ENCODE data around the gene CTDP1. TPM values are rescaled to one million over a fixed set of nuclear protein-coding genes. Genes with fewer than 3 reads are reported as not detected.

Gene CTDP1
- total RNA-seq, 1 donor from 2014 or later, result 23.3 TPM

DNA sequence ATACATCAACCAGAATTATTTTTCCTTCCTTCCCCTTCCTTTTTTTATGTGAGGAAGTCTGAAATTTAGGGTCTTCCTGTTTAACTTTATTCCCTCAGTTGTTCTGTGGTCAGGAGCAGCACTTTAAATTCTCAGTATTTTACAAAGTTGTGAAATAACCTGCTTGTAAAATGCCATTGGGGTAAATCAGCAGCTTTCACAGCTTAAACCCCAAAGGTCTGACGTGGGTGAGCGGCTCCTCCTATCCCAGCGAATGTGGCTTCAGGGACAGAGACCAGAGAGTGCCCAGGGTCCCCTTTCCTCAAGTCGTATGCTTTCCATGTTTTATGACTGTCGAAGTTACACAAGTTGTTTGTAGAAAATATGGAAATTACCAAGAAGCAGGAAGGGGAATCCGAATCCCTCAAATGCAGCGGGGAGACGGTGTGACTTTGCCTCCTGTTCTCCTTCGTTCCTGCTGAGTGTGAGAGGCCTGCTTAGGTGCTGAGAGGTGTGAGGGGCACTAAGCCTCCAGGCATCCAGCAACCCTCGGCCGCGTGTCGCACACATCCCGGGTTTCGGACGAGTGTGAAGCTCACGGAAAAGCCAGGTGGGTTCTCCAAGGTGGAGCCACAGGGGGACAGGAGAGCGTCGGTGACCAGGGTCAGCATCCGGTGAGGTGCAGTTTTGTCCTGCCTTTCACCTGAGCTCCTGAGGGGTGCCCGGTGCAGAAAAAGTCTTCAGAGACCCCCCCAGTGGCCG lies 107.4 kb downstream of the CTDP1 start:
- Histone ChIP-seq H3K27ac (no peak overlapping the region), H3K27me3 (no peaks in the 10 kb centered on the region), H3K4me3 (no peak overlapping the region), H3K4me1 (no peaks in the 10 kb centered on the region), H3K9me3 (no peaks in the 10 kb centered on the region), H3K36me3 (no peaks in the 10 kb centered on the region)
- DNase-seq (ENCODE audit: extremely low spot score in 2 of 2), result no peak
- TF ChIP-seq CTCF (IDR thresholded peaks at IDR 0.05) (no peak), POLR2A (IDR thresholded peaks at IDR 0.05) (no peak), POLR2AphosphoS5 (IDR thresholded peaks at IDR 0.05; ENCODE audit: insufficient read depth in 1 of 2, low read depth in 1 of 2) (no peak)
- intact Hi-C loops (cut with DNase I), result no loop called here

DNA sequence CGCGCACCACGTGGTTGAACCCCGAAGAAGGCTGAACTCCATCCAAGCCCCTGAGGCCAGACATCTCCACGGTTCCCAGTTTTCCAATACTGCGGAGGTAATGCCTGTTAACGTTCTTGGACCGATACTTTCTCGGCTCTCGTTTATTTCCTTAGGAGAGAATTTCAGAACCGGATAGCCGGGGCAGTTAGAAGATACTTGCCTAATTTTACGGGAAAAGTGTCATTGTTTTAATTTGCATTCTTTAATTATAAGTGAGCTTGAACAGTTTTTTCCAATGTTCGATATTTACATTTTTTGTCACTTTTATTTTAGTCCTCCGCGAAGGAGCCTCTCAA lies 107.9 kb downstream of the CTDP1 start:
- TF ChIP-seq CTCF (IDR thresholded peaks at IDR 0.05), result no peak
- no peak for TF ChIP-seq POLR2AphosphoS5 (IDR thresholded peaks at IDR 0.05; ENCODE audit: insufficient read depth in 1 of 2, low read depth in 1 of 2)
- TF ChIP-seq POLR2A (IDR thresholded peaks at IDR 0.05), result no peak
- DNase-seq (ENCODE audit: extremely low spot score in 2 of 2), result no peak
- no peaks in the 10 kb centered on the region for H3K36me3 ChIP-seq
- no peaks in the 10 kb centered on the region for H3K27me3 ChIP-seq
- no peaks in the 10 kb centered on the region for H3K4me1 ChIP-seq
- H3K27ac ChIP-seq, result no peak overlapping the region
- no peaks in the 10 kb centered on the region for H3K9me3 ChIP-seq
- H3K4me3 ChIP-seq, result no peak overlapping the region
- intact Hi-C loops (cut with DNase I), result no loop called here

DNA sequence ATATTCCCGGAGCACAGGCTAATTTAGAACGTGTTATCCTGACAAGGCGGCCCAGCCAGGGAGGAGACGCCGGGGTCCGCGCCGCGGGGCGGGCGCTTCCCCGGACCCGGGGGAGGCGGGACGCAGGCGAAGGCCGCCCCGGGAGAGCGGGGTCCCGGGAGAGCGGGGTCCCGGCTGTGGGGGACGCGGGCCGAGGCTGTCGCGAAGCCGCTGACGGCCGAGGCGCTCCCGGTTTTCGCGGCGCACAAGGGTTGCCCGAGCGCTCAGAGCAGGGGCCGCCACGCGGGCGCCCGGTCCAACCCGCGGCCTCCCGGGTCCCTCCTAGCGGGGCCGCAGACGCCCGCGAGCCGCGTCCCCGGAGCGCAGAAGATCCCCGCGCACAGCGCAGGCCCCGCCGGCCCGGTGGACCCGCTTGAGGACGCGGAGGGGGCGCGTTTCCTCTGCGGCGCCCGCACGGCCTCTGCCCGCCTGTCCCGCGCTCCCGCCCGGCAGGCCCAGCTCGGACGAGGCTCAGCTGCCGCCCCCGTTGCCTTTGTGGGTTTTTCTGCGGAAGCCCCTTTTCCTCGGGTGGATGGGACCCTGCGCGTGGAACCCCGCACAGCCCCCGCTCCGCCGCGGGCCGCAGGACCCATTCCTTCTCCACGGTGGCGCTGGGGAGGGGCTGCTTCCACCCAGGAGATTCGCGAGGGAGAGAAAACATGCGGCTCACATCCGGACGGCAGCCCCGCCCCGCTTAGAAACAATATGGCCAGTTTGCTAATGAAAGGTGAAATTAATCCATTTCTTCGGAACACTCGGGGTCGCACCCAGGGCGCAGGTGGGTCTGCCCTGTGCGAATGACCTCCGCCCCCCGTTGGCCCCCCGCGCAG lies 108.5 kb downstream of the CTDP1 start:
- DNase-seq (ENCODE audit: extremely low spot score in 2 of 2), result no peak
- H3K4me3 ChIP-seq, result peak overlapping the region in 1 of 2 donors; percentile 22
- TF ChIP-seq POLR2AphosphoS5 (IDR thresholded peaks at IDR 0.05; ENCODE audit: insufficient read depth in 1 of 2, low read depth in 1 of 2), result no peak
- TF ChIP-seq POLR2A (IDR thresholded peaks at IDR 0.05), result no peak
- no peak for TF ChIP-seq CTCF (IDR thresholded peaks at IDR 0.05)
- no peak overlapping the region for H3K27ac ChIP-seq
- no peaks in the 10 kb centered on the region for H3K9me3 ChIP-seq
- no peaks in the 10 kb centered on the region for H3K27me3 ChIP-seq
- intact Hi-C loops (cut with DNase I), result no loop called here
- no peaks in the 10 kb centered on the region for H3K36me3 ChIP-seq
- H3K4me1 ChIP-seq, result no peaks in the 10 kb centered on the region

DNA sequence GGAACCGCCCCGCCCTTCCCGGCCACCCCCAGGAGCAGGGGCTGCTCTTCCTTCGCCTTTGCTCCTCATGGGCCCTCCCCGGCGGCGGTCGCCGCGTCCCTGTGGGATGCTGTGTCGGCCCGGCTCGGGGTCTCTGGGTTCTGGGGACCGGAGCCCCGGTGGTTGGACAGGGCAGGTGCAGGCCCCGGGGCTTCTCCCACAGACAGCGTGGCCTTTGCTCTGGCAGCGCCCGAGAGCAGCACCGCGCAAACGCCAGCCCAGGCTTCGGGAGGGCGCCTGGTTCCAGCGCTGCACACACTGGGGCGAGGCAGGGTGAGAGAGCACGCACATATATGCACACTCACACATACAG lies 109.1 kb downstream of the CTDP1 start:
- no peaks in the 10 kb centered on the region for H3K27me3 ChIP-seq
- H3K4me3 ChIP-seq, result no peak overlapping the region
- no peak for DNase-seq (ENCODE audit: extremely low spot score in 2 of 2)

More for the DNA sequence above, 109.1 kb downstream of the CTDP1 start:
- H3K36me3 ChIP-seq, result no peaks in the 10 kb centered on the region
- no peak overlapping the region for H3K27ac ChIP-seq
- TF ChIP-seq CTCF (IDR thresholded peaks at IDR 0.05), result no peak
- TF ChIP-seq POLR2AphosphoS5 (IDR thresholded peaks at IDR 0.05; ENCODE audit: insufficient read depth in 1 of 2, low read depth in 1 of 2), result no peak
- TF ChIP-seq POLR2A (IDR thresholded peaks at IDR 0.05), result no peak
- no peaks in the 10 kb centered on the region for H3K9me3 ChIP-seq
- intact Hi-C loops (cut with DNase I), result no loop called here
- H3K4me1 ChIP-seq, result no peaks in the 10 kb centered on the region
